Hepatocyte (in vitro differentiated cells): Measurements from ENCODE around the gene LSM5. TPM values are rescaled to one million over a fixed set of nuclear protein-coding genes. Genes with fewer than 3 reads are reported as not detected.

Source experiments
- DNase-seq: peaks from one replicate; pipeline ENCODE4 v3.0.0-alpha.2; 2016; ENCODE audit warnings: low spot score
- H2AFZ ChIP-seq: fragments of 200-600 bp; sonication (generic); 2 replicates; pipeline ENCODE4 v1.6.0; 2016; ENCODE audit warnings: antibody characterized with exemption, mild to moderate bottlenecking
- H3K27ac ChIP-seq: fragments of 200-600 bp; sonication (generic); 2 replicates; pipeline ENCODE4 v1.5.1; 2016; ENCODE audit warnings: mild to moderate bottlenecking
- H3K27me3 ChIP-seq: fragments of 200-600 bp; sonication (generic); 2 replicates; pipeline ENCODE4 v1.6.1; 2016
- H3K36me3 ChIP-seq: fragments of 200-600 bp; sonication (generic); replicated peaks from 2 replicates; pipeline ENCODE4 v1.5.1; 2016; ENCODE audit warnings: low read depth; ENCODE audit not compliant: insufficient read depth
- H3K4me1 ChIP-seq: fragments of 200-600 bp; sonication (generic); 2 replicates; pipeline ENCODE4 v1.5.1; 2016; ENCODE audit warnings: mild to moderate bottlenecking, moderate library complexity; ENCODE audit not compliant: insufficient read depth
- H3K4me2 ChIP-seq: fragments of 200-600 bp; sonication (generic); 2 replicates; pipeline ENCODE4 v1.6.0; 2016
- H3K4me3 ChIP-seq: fragments of 200-600 bp; sonication (generic); 2 replicates; pipeline ENCODE4 v1.5.1; 2016; ENCODE audit warnings: mild to moderate bottlenecking
- H3K79me2 ChIP-seq: fragments of 200-600 bp; sonication (generic); 2 replicates; pipeline ENCODE4 v1.6.0; 2017; ENCODE audit warnings: mild to moderate bottlenecking
- H3K9me2 ChIP-seq: fragments of 200-600 bp; sonication (generic); replicated peaks from 2 replicates; pipeline ENCODE4 v1.6.0; 2017; ENCODE audit warnings: mild to moderate bottlenecking; ENCODE audit not compliant: insufficient read depth
- H3K9me3 ChIP-seq: fragments of 200-600 bp; sonication (generic); 2 replicates; pipeline ENCODE4 v1.5.1; 2016; ENCODE audit warnings: low read depth, mild to moderate bottlenecking
- H4K20me1 ChIP-seq: fragments of 200-600 bp; sonication (generic); 2 replicates; pipeline ENCODE4 v1.6.0; 2016; ENCODE audit warnings: mild to moderate bottlenecking; ENCODE audit not compliant: insufficient read depth, poor library complexity, severe bottlenecking
- EZH2 ChIP-seq: fragments of 200-600 bp; sonication (generic); IDR thresholded peaks from 2 replicates; pipeline ENCODE4 v1.6.1; 2016; ENCODE audit warnings: antibody characterized with exemption, mild to moderate bottlenecking, borderline replicate concordance
- EZH2phosphoT487 ChIP-seq: fragments of 200-600 bp; sonication (generic); IDR thresholded peaks from one replicate; pipeline ENCODE4 v1.6.1; 2018; ENCODE audit warnings: antibody characterized with exemption, mild to moderate bottlenecking, low read depth, moderate library complexity; ENCODE audit not compliant: unreplicated experiment, severe bottlenecking
- WGBS: methylation state at CpG from one replicate; pipeline ENCODE4 v1.1.6; 2016; ENCODE audit warnings: low lambda C conversion rate; ENCODE audit errors: missing lambda C conversion rate; 5-methylcytosine and 5-hydroxymethylcytosine counted together
- polyA plus RNA-seq: library from polyadenylated mRNA; unstranded; fragments of >200 nt; fragmentation: Nextera tagmentation; extraction: Ambion mirVana; gene quantifications from 2 replicates; pipeline ENCODE4 v1.2.1, GENCODE V29; 2016
- total RNA-seq: library from RNA; depleted of rRNA; stranded (reverse); fragments of >200 nt; gene quantifications from 2 replicates; pipeline ENCODE4 v1.2.3, GENCODE V29; 2014
- TF ChIP-seq, protein P1 (sequence below): fragments of 200-600 bp; sonication (generic); IDR thresholded peaks from 2 replicates; pipeline ENCODE4 v1.5.1; 2016; ENCODE audit warnings: antibody characterized with exemption, mild to moderate bottlenecking; ENCODE audit not compliant: poor library complexity

The LSM5 gene
- total and polyA plus RNA-seq, 2 experiments from 2014 or later, result 38.4 to 92.7 TPM

DNA sequence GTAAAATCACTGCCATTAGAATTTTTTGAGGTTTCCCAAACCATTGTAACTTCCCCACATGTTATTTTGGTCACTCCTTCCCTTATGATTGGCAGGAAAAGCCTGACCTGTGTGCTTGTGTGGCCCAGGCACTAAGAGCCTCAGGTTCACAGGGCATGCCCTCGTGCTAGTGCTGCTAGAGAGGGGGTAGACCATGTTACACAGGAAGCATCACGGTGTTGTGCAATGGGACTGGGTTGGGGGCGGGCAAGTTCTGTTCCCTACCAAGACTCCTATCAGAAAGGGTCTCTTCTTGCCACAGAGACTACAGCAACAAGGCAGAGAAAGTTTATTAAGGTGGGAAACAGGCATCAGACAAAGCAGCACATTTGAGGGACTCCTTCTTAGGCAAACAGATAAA lies 32.2 kb downstream of the LSM5 start:
- Histone ChIP-seq H3K9me3 (no peaks in the 10 kb centered on the region), H3K4me3 (no peak overlapping the region), H3K27ac (no peak overlapping the region), H2AFZ (no peak overlapping the region), H4K20me1 (no peaks in the 10 kb centered on the region), H3K4me1 (peaks cover 18% of the 10 kb centered on the region), H3K79me2 (no peaks in the 10 kb centered on the region), H3K27me3 (no peaks in the 10 kb centered on the region), H3K36me3 (no peaks in the 10 kb centered on the region), H3K9me2 (no peaks in the 10 kb centered on the region), H3K4me2 (no peak overlapping the region)
- no peak for DNase-seq
- WGBS, result 61% methylated on average over 3 of the region's 3 CpGs
- no peak for TF ChIP-seq EZH2phosphoT487
- no peak for TF ChIP-seq EZH2
- TF ChIP-seq, protein P1, sequence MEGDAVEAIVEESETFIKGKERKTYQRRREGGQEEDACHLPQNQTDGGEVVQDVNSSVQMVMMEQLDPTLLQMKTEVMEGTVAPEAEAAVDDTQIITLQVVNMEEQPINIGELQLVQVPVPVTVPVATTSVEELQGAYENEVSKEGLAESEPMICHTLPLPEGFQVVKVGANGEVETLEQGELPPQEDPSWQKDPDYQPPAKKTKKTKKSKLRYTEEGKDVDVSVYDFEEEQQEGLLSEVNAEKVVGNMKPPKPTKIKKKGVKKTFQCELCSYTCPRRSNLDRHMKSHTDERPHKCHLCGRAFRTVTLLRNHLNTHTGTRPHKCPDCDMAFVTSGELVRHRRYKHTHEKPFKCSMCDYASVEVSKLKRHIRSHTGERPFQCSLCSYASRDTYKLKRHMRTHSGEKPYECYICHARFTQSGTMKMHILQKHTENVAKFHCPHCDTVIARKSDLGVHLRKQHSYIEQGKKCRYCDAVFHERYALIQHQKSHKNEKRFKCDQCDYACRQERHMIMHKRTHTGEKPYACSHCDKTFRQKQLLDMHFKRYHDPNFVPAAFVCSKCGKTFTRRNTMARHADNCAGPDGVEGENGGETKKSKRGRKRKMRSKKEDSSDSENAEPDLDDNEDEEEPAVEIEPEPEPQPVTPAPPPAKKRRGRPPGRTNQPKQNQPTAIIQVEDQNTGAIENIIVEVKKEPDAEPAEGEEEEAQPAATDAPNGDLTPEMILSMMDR, result no peak

DNA sequence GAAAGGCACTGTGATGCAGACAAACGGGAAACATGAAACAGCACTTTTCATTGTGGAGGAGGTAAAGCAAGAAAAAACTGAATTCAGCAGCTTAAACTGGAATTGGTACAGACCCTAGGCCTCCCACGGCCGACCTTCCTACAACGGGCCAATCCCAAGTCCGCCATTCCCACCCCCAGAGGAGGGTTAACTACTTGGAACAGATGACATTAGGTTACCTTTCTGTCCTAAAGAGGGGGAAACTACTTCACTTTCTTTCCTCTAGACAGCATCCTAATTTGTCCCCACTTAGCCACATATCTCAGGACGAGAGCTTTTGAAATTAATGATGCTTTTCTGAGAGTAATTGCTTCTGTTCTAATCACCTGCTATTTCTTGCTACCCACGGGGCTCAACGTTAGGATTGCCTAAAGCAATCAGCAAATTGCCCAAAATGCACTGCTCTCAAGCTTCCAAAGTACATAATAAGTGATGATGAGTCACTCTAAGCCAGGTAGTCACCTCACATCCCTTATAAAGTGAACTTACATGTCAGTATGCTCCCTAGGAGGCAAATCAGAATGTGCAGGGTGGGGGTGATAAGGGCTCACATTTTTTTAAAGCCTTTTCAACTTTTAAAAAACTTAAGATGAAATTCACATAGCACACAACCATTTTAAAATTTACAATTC lies 36.7 kb downstream of the LSM5 start:
- WGBS, result 69% methylated on average over 8 of the region's 8 CpGs
- Histone ChIP-seq H3K27me3 (no peaks in the 10 kb centered on the region), H3K4me3 (no peak overlapping the region), H3K9me3 (no peaks in the 10 kb centered on the region), H3K36me3 (no peaks in the 10 kb centered on the region), H3K4me1 (no peaks in the 10 kb centered on the region), H2AFZ (no peak overlapping the region), H3K79me2 (no peaks in the 10 kb centered on the region), H3K9me2 (no peaks in the 10 kb centered on the region), H3K4me2 (no peak overlapping the region), H3K27ac (no peak overlapping the region), H4K20me1 (no peaks in the 10 kb centered on the region)
- TF ChIP-seq EZH2 (no peak), EZH2phosphoT487 (no peak)
- TF ChIP-seq, protein P1, result no peak
- DNase-seq, result peak; percentile 44

DNA sequence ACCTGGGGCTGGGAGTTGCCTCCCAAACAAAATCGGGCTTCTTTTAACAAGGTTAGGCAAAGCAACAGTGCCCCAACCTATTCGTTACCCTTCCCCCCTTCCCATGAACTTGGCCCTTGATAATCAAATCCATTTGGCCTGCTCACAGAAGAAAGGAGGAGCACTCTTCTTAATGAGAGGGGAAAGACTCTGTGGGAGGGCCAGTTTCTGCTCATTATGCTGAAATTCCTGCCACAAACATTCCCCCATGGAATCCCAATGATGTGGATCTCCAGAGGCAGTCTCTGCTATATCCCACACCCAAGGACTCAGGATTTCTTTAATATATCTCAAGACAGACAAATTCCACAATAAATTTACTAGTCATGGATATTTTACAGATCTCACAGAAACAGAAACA lies 43.0 kb downstream of the LSM5 start:
- no peak overlapping the region for H2AFZ ChIP-seq
- no peak overlapping the region for H3K4me3 ChIP-seq
- WGBS, result 71% methylated on average over 2 of the region's 2 CpGs
- H3K4me1 ChIP-seq, result no peaks in the 10 kb centered on the region
- H4K20me1 ChIP-seq, result no peaks in the 10 kb centered on the region
- H3K4me2 ChIP-seq, result no peak overlapping the region
- no peaks in the 10 kb centered on the region for H3K79me2 ChIP-seq
- no peaks in the 10 kb centered on the region for H3K9me3 ChIP-seq
- no peak for TF ChIP-seq EZH2phosphoT487
- TF ChIP-seq, protein P1, result no peak
- H3K27me3 ChIP-seq, result no peaks in the 10 kb centered on the region
- no peaks in the 10 kb centered on the region for H3K36me3 ChIP-seq
- H3K27ac ChIP-seq, result no peak overlapping the region
- DNase-seq, result no peak
- no peaks in the 10 kb centered on the region for H3K9me2 ChIP-seq
